ENCODE results near the gene QSOX2.

- TF ChIP-seq GATA2 (IDR thresholded peaks at IDR 0.05; ENCODE audit: low read depth, low read length) (no peak), GATA3 (IDR thresholded peaks at IDR 0.05; ENCODE audit: low read depth, low read length) (no peak)
Observed at GRCh38 chr9:136244122-136244968, 1.3 kb downstream of the QSOX2 start.
